Omental fat pad (tissue), 4 donors: ENCODE measurements around the gene LRRC30. TPM values are rescaled to one million over a fixed set of nuclear protein-coding genes. Genes with fewer than 3 reads are reported as not detected.

Source experiments
- ATAC-seq: fragments of 150-250 bp; one replicate; pipeline ENCODE4 v1.9.1; 2016; ENCODE audit warnings: mild to moderate bottlenecking, moderate library complexity; ENCODE audit not compliant: low FRiP score
- DNase-seq: peaks from one replicate; pipeline ENCODE4 v3.0.0-alpha.2; 2019; ENCODE audit warnings: low spot score
- total RNA-seq, 4 donors: library from RNA; depleted of rRNA; stranded (reverse); fragments of >200 nt; gene quantifications; one replicate each; pipeline ENCODE4 v1.1.0, GENCODE V29; 2016
- TF ChIP-seq, protein P1 (sequence below), 3 donors: fragments of 450-650 bp; IDR thresholded peaks; one replicate each; pipeline ENCODE4 v1.5.1; 2016 to 2017; ENCODE audit warnings: antibody characterized with exemption in 3 of 3, mild to moderate bottlenecking in 3 of 3, moderate library complexity in 2 of 3

LRRC30 gene
- total RNA-seq, 4 donors from 2014 or later: not detected

DNA sequence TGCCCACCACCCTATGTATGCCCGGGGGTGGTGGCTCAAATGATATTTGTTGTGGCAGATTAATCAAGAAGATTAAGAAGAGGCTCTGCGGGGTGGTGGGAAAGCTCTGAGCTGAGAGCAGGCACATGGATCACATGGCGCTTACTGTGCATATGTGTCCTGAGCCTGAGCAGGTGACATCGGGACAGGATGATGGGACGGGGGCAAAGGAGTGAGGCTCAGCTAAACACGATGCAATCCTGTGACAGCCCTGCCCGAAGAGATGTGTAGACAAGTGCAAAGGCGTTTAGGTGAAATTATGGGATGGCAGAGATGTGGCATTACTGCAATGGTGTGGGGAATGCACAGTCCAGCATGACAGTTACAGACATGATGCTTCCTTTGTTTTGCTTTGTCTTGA, 6.0 kb downstream of the LRRC30 start:
- DNase-seq: no peak
- TF ChIP-seq, protein P1, sequence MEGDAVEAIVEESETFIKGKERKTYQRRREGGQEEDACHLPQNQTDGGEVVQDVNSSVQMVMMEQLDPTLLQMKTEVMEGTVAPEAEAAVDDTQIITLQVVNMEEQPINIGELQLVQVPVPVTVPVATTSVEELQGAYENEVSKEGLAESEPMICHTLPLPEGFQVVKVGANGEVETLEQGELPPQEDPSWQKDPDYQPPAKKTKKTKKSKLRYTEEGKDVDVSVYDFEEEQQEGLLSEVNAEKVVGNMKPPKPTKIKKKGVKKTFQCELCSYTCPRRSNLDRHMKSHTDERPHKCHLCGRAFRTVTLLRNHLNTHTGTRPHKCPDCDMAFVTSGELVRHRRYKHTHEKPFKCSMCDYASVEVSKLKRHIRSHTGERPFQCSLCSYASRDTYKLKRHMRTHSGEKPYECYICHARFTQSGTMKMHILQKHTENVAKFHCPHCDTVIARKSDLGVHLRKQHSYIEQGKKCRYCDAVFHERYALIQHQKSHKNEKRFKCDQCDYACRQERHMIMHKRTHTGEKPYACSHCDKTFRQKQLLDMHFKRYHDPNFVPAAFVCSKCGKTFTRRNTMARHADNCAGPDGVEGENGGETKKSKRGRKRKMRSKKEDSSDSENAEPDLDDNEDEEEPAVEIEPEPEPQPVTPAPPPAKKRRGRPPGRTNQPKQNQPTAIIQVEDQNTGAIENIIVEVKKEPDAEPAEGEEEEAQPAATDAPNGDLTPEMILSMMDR (IDR thresholded peaks at IDR 0.05): no peak
- ATAC-seq: no peak

DNA sequence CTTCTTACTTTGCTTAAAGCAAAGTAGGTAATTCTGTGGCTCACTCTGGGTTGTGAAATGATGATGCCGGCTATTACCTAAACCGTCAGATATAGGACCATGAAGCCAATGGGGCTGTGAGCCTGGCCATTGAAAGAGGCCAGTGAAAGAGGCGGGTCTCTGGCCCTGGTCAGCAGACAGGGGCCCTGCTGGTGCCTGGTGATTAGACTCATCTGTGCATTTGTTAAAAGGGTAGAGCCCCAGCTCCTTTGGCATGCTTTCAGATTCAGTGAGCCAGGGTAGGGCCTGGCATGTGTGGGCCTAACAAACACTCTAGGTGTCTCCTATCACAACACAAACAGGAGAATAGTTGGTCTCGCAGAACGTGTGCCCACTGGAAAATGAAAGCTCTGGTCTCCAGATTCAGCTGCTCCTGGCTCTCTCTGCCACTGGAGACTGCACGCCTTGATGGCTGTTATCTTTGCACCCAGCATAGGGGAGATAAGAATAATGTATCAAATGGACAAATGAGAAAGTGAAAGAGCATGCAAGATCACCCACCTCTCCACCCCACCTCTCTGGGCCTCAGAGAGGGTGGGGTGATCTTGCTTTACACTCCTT, 6.9 kb downstream of the LRRC30 start:
- ATAC-seq (peak; percentile 51), DNase-seq (no peak)
- TF ChIP-seq, protein P1 (IDR thresholded peaks at IDR 0.05): no peak

DNA sequence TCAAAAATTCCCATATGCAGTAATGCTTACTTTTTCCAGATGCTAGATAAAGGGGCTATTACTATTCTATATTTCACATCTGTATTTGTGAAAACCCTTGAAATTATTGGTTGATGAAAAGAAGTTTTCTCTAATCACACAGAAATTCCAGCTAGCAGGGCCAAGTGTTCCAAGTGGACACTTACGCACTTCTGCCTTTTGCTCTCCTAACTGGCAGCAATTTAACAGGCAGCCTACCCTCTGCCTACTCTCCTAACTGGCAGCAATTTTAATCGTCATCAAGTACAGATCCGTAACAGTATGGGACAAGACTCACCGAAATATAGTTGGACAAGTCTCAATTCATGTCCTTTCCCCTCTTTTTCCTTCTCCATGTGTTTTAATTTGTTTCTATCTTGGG, 12.0 kb downstream of the LRRC30 start:
- ATAC-seq: no peak
- TF ChIP-seq, protein P1 (IDR thresholded peaks at IDR 0.05): no peak

DNA sequence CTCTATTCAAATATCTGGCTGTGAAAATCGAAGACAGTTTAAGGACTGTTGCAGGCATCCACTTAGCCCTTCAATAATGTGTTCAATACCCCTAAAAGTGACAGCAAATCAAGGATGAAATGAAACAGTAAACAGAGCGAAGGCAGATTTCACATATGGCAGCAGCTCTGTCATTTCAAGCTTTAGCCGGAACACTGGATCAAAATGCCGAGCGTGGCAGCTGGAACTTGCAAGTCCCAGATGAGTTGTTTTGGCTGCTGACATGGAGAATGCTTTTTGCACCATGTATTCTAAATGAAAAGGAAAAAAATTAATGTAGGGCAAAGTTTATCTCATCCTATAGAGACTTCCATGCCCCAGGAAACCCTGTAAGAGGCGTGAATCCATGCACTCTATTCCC, 18.0 kb downstream of the LRRC30 start:
- no peak for DNase-seq
- no peak for ATAC-seq
- TF ChIP-seq, protein P1 (IDR thresholded peaks at IDR 0.05): no peak

More for the DNA sequence above, 12.0 kb downstream of the LRRC30 start:
- DNase-seq: no peak

DNA sequence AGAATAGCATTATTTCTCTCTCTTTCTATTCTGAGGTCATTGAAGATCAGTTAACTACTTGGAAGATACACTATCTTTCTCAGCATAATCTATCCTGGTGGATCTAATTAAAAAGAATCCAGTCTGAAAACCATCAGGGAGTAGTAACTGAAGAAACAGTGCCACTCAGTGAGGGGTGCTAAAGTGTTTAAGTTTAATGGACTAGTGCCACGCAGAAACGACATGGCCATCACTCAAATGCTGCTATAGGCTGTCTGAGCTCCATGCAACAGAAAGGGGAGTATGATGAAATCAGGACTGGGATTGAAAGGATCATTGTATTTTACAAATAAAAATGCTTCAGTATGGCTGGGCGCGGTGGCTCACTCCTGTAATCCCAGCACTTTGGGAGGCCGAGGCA, 23.3 kb downstream of the LRRC30 start:
- ATAC-seq (no peak), DNase-seq (no peak)
- TF ChIP-seq, protein P1 (IDR thresholded peaks at IDR 0.05): no peak

DNA sequence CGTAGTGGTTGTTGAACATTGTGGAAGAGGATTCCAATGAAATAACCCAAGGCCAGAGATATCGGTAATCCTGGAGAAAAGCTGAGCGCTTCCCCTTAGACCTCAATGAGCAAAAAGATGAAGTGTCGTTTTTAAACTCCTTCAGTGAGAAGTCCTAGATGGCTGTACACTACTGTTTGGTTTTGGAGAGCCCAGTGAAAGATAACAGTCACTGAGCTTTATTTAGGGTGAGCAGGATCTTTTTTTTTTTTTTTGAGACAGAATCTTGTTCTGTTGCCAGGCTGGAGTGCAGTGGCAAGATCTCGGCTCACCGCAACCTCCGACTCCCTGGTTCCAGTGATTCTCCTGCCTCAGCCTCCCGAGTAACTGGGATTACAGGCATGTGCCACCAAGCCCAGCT, 24.2 kb downstream of the LRRC30 start:
- no peak for ATAC-seq
- TF ChIP-seq, protein P1 (IDR thresholded peaks at IDR 0.05): no peak
- DNase-seq: no peak

DNA sequence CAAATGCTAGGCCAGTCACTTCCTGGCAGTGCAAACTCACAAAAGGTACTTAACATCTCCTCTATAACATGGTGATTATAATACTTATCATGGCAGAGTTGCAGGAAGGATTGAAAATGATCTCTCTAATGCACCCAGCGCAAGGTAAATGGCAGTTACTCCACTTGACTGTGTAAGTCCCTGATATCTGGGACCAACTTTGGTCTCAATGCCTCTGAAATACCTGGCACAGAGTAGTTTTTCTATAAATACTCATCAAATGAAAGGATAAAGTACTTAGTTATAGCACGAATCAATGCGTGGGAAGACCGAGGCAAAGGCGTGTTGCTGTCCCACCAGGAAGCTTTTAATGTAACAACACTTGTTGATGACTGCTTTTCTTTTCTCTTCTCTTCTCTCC, 24.8 kb downstream of the LRRC30 start:
- DNase-seq (no peak), ATAC-seq (no peak)
- TF ChIP-seq, protein P1 (IDR thresholded peaks at IDR 0.05): no peak
